ENCODE data around the gene LAGE3. TPM values are rescaled to one million over a fixed set of nuclear protein-coding genes. Genes with fewer than 3 reads are reported as not detected.
"Not testable (repeated sequence)": the region's sequence is repeated elsewhere in the genome, so short reads cannot be mapped to it uniquely, and the experiment has no call there.

LAGE3 gene
- total and polyA plus RNA-seq, 10 donors, result 11.8 to 27.7 (median 19.4) TPM

GRCh38 chrX:154506483-154507332 is 27.6 kb upstream of the LAGE3 start:
- peaks cover 0 to 8% (median 3%) of the 10 kb centered on the region in 6 donors for H3K4me1 ChIP-seq
- H3K27ac ChIP-seq, result no peak overlapping the region
- WGBS, 5 donors, result 85 to 99% (median 93%) methylated on average over 2 to 37 of the region's 37 CpGs
- peak; percentile 71 for DNase-seq
- H3K9me3 ChIP-seq, result peaks cover 0 to 9% (median 0%) of the 10 kb centered on the region in 8 donors
- TF ChIP-seq POLR2AphosphoS5 (IDR thresholded peaks at IDR 0.05) (peak in 1 of 3 donors; percentile 7), CTCF (IDR thresholded peaks at IDR 0.05 in 8 of 11, conservative IDR thresholded peaks at IDR 0.05 in 3 of 11) (no peak)
- no peaks in the 10 kb centered on the region for H3K27me3 ChIP-seq (replicated peaks in 1 of 7)
- H3K36me3 ChIP-seq, result peaks cover 0 to 56% (median 13%) of the 10 kb centered on the region in 6 donors
- no peak overlapping the region for H3K4me3 ChIP-seq
- intact Hi-C loops (cut with DNase I; ENCODE audit: low total_unique reads), result no loop called here

GRCh38 chrX:154505734-154506133 is 26.7 kb upstream of the LAGE3 start:
- Histone ChIP-seq H3K27me3 (replicated peaks in 1 of 7) (no peaks in the 10 kb centered on the region), H3K9me3 (peaks cover 0 to 9% (median 0%) of the 10 kb centered on the region in 8 donors), H3K27ac (no peak overlapping the region), H3K4me1 (no peaks in the 10 kb centered on the region), H3K4me3 (no peak overlapping the region), H3K36me3 (peaks cover 0 to 54% (median 13%) of the 10 kb centered on the region in 6 donors)
- no peak for DNase-seq
- WGBS, 5 donors, result 73 to 92% (median 82%) methylated on average over 9 to 12 of the region's 12 CpGs; no CpG with 5 or more reads in 1 of the 5 donors
- intact Hi-C loops (cut with DNase I; ENCODE audit: low total_unique reads), result no loop called here
- TF ChIP-seq POLR2A (IDR thresholded peaks at IDR 0.05), result no peak
- no peak for TF ChIP-seq CTCF (IDR thresholded peaks at IDR 0.05 in 8 of 11, conservative IDR thresholded peaks at IDR 0.05 in 3 of 11)
- TF ChIP-seq POLR2AphosphoS5 (IDR thresholded peaks at IDR 0.05), result no peak

GRCh38 chrX:154502989-154503388 is 23.9 kb upstream of the LAGE3 start:
- no peaks in the 10 kb centered on the region for H3K4me1 ChIP-seq
- intact Hi-C loops (cut with DNase I; ENCODE audit: low total_unique reads), result no loop called here
- no peak overlapping the region for H3K4me3 ChIP-seq
- H3K27ac ChIP-seq, result no peak overlapping the region
- H3K36me3 ChIP-seq, result peaks cover 0 to 32% (median 11%) of the 10 kb centered on the region in 6 donors
- DNase-seq, result no peak
- TF ChIP-seq CTCF (IDR thresholded peaks at IDR 0.05 in 8 of 11, conservative IDR thresholded peaks at IDR 0.05 in 3 of 11), result no peak
- TF ChIP-seq POLR2A (IDR thresholded peaks at IDR 0.05), result no peak
- no peak for TF ChIP-seq POLR2AphosphoS5 (IDR thresholded peaks at IDR 0.05)
- H3K27me3 ChIP-seq (replicated peaks in 1 of 7), result no peaks in the 10 kb centered on the region
- H3K9me3 ChIP-seq, result no peaks in the 10 kb centered on the region
- 82 to 95% (median 84%) methylated on average over 3 of the region's 3 CpGs for WGBS, 5 donors

- peaks cover 0 to 23% (median 9%) of the 10 kb centered on the region in 6 donors for H3K36me3 ChIP-seq
- H3K9me3 ChIP-seq, result no peaks in the 10 kb centered on the region
- no peak overlapping the region for H3K4me3 ChIP-seq
- TF ChIP-seq POLR2A (IDR thresholded peaks at IDR 0.05) (no peak), CTCF (IDR thresholded peaks at IDR 0.05 in 8 of 11, conservative IDR thresholded peaks at IDR 0.05 in 3 of 11) (no peak), POLR2AphosphoS5 (IDR thresholded peaks at IDR 0.05) (no peak)
- no peaks in the 10 kb centered on the region for H3K4me1 ChIP-seq
- intact Hi-C loops (cut with DNase I; ENCODE audit: low total_unique reads), result no loop called here
- no peak for DNase-seq
- WGBS, 5 donors, result 77 to 96% (median 83%) methylated on average over 8 of the region's 8 CpGs
- no peaks in the 10 kb centered on the region for H3K27me3 ChIP-seq (replicated peaks in 1 of 7)
- no peak overlapping the region for H3K27ac ChIP-seq
These were observed 23.0 kb upstream of the LAGE3 start for GRCh38 chrX:154502098-154502497.

- H3K27ac ChIP-seq; H3K4me3 ChIP-seq; H3K27me3 ChIP-seq (replicated peaks in 1 of 7); intact Hi-C loops (cut with DNase I; ENCODE audit: low total_unique reads); H3K9me3 ChIP-seq; DNase-seq; H3K4me1 ChIP-seq: not testable (repeated sequence)
- peaks cover 0 to 17% (median 3%) of the 10 kb centered on the region in 6 donors for H3K36me3 ChIP-seq
- WGBS, 5 donors, result 88 to 95% (median 90%) methylated on average over 4 to 7 of the region's 7 CpGs
These were observed 22.3 kb upstream of the LAGE3 start for GRCh38 chrX:154501423-154501822.

GRCh38 chrX:154496591-154497137 is 17.6 kb upstream of the LAGE3 start:
- 66 to 86% (median 74%) methylated on average over 4 of the region's 4 CpGs for WGBS, 5 donors
- H3K4me3 ChIP-seq; H3K36me3 ChIP-seq; DNase-seq; H3K27me3 ChIP-seq (replicated peaks in 1 of 7); H3K9me3 ChIP-seq; H3K27ac ChIP-seq; H3K4me1 ChIP-seq; intact Hi-C loops (cut with DNase I; ENCODE audit: low total_unique reads): not testable (repeated sequence)

Data from spleen (tissue), 11 donors.